T-cell (primary cell): ENCODE results near the gene CTBP1. TPM values are rescaled to one million over a fixed set of nuclear protein-coding genes. Genes with fewer than 3 reads are reported as not detected.
A peak's percentile ranks its signal among the peaks of the same experiment; 100 is the strongest.

Experiments
- ATAC-seq, 4 experiments: fragments of 200-7000 bp in 3 of 4; fragments of 150-1000 bp in 1 of 4; cut with Tn5 transposase; replicated peaks in 1 of 4; 1 replicate in 3 of 4; 2 replicates in 1 of 4; pipeline ENCODE4 v1.10.0; 2021; ENCODE audit warnings: moderate library complexity in 3 of 4, mild to moderate bottlenecking in 2 of 4, moderate number of reproducible peaks in 1 of 4
- CTCF ChIA-PET, 2 donors: fragments of 300-600 bp; sonication (Branson Sonifier 250); formaldehyde crosslinking; loops; one replicate each; lab custom pipeline; 2022; ENCODE audit warnings: antibody characterized with exemption in 2 of 2; lab: Charles Lee
- POLR2A ChIA-PET, 2 donors: fragments of 300-600 bp; sonication (Branson Sonifier 250); formaldehyde crosslinking; loops; one replicate each; lab custom pipeline; 2022; ENCODE audit warnings: antibody characterized with exemption in 2 of 2; lab: Charles Lee
- DNase-seq, 35 experiments: peaks; one replicate each; pipeline versions ENCODE4 v3.0.0 to v3.0.0-alpha.2; 2013 to 2023
- H3K27ac ChIP-seq: one replicate; pipeline ENCODE4 v1.5.1; 2013; ENCODE audit warnings: low read length
- H3K27me3 ChIP-seq, 2 experiments: replicated peaks in 1 of 2; 1 replicate in 1 of 2; 2 replicates in 1 of 2; pipeline versions ENCODE4 v1.6.1 to v1.7.0; 2013; ENCODE audit warnings: low read length in 1 of 2, mixed read lengths in 1 of 2; ENCODE audit not compliant: control insufficient read depth in 2 of 2, insufficient read depth in 2 of 2; ENCODE audit errors: extremely low read depth in 1 of 2
- H3K36me3 ChIP-seq, 2 donors: 1 replicate in 1 of 2; 2 replicates in 1 of 2; pipeline versions ENCODE4 v1.6.1 to v1.7.0; 2013; ENCODE audit warnings: low read length in 1 of 2; ENCODE audit not compliant: control insufficient read depth in 2 of 2, insufficient read depth in 1 of 2; ENCODE audit errors: extremely low read depth in 1 of 2
- H3K4me1 ChIP-seq, 2 experiments: 1 replicate in 1 of 2; 2 replicates in 1 of 2; pipeline versions ENCODE4 v1.6.1 to v1.7.0; 2013; ENCODE audit warnings: low read length in 2 of 2, mixed read lengths in 1 of 2; ENCODE audit not compliant: insufficient read depth in 2 of 2, control insufficient read depth in 1 of 2; ENCODE audit errors: extremely low read depth in 1 of 2
- H3K4me3 ChIP-seq, 2 donors: 1 replicate in 1 of 2; 2 replicates in 1 of 2; pipeline versions ENCODE4 v1.5.1 to v1.7.0; 2013; ENCODE audit warnings: mild to moderate bottlenecking in 2 of 2, low read length in 1 of 2, moderate library complexity in 1 of 2; ENCODE audit not compliant: control insufficient read depth in 1 of 2; ENCODE audit errors: extremely low read depth in 1 of 2
- H3K9me3 ChIP-seq: 2 replicates; pipeline ENCODE4 v1.7.0; 2013
- H3K27ac Mint-ChIP-seq, 2 donors: one replicate each; pipeline ENCODE4 v1.8.0; 2020 to 2021; ENCODE audit warnings: mild to moderate bottlenecking in 2 of 2, mixed read lengths in 2 of 2
- H3K27me3 Mint-ChIP-seq, 2 donors: one replicate each; pipeline ENCODE4 v1.8.0; 2021 to 2022; ENCODE audit warnings: mixed read lengths in 2 of 2
- H3K36me3 Mint-ChIP-seq: one replicate; pipeline ENCODE4 v1.8.0; 2021; ENCODE audit warnings: mixed read lengths
- H3K4me1 Mint-ChIP-seq, 3 donors: one replicate each; pipeline ENCODE4 v1.8.0; 2020 to 2022; ENCODE audit warnings: mixed read lengths in 3 of 3, mild to moderate bottlenecking in 1 of 3
- H3K4me3 Mint-ChIP-seq, 3 donors: one replicate each; pipeline ENCODE4 v1.8.0; 2020 to 2022; ENCODE audit warnings: mild to moderate bottlenecking in 3 of 3, mixed read lengths in 3 of 3, moderate library complexity in 3 of 3
- H3K9me3 Mint-ChIP-seq, 3 donors: one replicate each; pipeline ENCODE4 v1.8.0; 2020 to 2022; ENCODE audit warnings: mixed read lengths in 3 of 3
- WGBS: methylation state at CpG from one replicate; pipeline ENCODE4 v1.1.5; 2013; ENCODE audit warnings: missing lambda C conversion rate; ENCODE audit not compliant: insufficient coverage; 5-methylcytosine and 5-hydroxymethylcytosine counted together
- total RNA-seq, 35 experiments: library from RNA in 6 of 35; stranded (reverse) in 6 of 35; fragments of 120-200 nt in 1 of 35; gene quantifications; one replicate each; pipeline versions ENCODE4 v1.2.1 to v1.2.4 and lab custom pipeline; 2013 to 2026

Gene CTBP1
- total RNA-seq, 5 donors from 2014 or later (not counting 1 experiment from before 2014, with no cell fraction given), result 185 to 232 (median 207) TPM

GRCh38 chr4:1264942-1265341 is 16.0 kb upstream of the CTBP1 start:
- ATAC-seq (no peak), DNase-seq (no peak)
- Histone ChIP-seq H3K27me3 (no peaks in the 10 kb centered on the region), H3K36me3 (no peaks in the 10 kb centered on the region), H3K4me1 (peaks cover 5 to 6% of the 10 kb centered on the region in 2 experiments), H3K4me3 (no peak overlapping the region), H3K9me3 (peaks cover 2% of the 10 kb centered on the region), H3K27ac (no peak overlapping the region)
- Mint-ChIP-seq H3K4me1 (peaks cover 24 to 28% (median 25%) of the 10 kb centered on the region in 3 donors), H3K27ac (no peak overlapping the region), H3K4me3 (no peak overlapping the region), H3K36me3 (peaks cover 2% of the 10 kb centered on the region), H3K9me3 (peaks cover 0 to 4% (median 0%) of the 10 kb centered on the region in 3 donors), H3K27me3 (no peaks in the 10 kb centered on the region)
- ChIA-PET POLR2A (no interaction called here), CTCF (no interaction called here)
- WGBS, result 94% methylated on average over 2 of the region's 3 CpGs

DNA sequence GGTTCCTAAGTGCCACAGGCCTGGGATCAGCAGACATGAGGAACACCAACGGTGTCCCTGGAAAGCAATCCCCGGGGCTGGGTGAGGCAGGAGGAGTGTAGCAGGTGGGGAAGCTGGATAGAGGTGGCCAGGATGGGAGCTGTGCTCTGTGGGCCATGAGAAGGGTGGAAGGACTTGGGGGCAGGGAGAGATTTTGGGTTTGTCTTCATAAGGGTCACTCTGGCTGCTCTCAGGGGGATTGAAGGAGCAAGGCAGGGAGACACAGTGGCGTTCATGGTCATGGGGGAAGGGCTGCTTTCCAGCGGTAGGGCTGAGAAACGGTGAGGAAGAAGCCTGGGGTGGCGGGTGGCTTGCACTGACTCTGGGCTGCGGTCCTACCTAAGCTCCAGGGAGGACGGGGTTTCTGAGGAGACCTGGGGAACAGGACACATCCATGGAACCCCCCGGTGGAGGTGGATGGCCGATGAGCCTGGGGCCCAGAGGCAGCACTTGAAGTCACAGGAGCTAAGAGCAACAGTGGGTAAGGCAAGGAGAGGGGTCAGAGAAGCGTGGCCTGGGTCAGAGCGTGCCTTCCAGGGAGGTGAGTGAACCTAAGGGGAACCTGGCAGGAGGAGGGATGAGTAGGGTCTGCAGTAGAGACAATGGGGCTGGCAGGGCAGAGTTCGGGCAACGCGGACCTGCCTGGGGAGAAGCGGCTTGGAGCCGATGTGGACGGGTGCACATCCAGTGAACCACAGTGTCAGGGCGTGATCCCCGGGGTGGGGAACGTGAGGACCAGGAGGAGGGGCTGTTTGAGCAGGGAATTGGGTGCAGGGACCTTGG is 12.4 kb upstream of the CTBP1 start:
- ATAC-seq (no peak), DNase-seq (no peak)
- H3K9me3 ChIP-seq, result no peaks in the 10 kb centered on the region
- H3K27me3 Mint-ChIP-seq, result no peaks in the 10 kb centered on the region
- peaks cover 0 to 9% (median 0%) of the 10 kb centered on the region in 3 donors for H3K9me3 Mint-ChIP-seq
- H3K27ac Mint-ChIP-seq, result no peak overlapping the region
- WGBS, result 94% methylated on average over 15 of the region's 21 CpGs
- CTCF ChIA-PET, result no interaction called here
- peaks cover 18 to 24% (median 21%) of the 10 kb centered on the region in 3 donors for H3K4me1 Mint-ChIP-seq
- no peaks in the 10 kb centered on the region for H3K27me3 ChIP-seq
- no peaks in the 10 kb centered on the region for H3K4me1 ChIP-seq
- H3K27ac ChIP-seq, result no peak overlapping the region
- H3K4me3 Mint-ChIP-seq, result no peak overlapping the region
- H3K36me3 ChIP-seq, result no peaks in the 10 kb centered on the region
- H3K36me3 Mint-ChIP-seq, result peaks cover 2% of the 10 kb centered on the region
- POLR2A ChIA-PET, result interaction anchor here in 1 of 2 donors (0.5 kb wide), 1 partner anchor 598 kb away, joined by 3 read pairs; no protein-coding TSS in a partner anchor
- no peak overlapping the region for H3K4me3 ChIP-seq

- Histone ChIP-seq H3K4me3 (no peak overlapping the region), H3K36me3 (no peaks in the 10 kb centered on the region), H3K4me1 (no peaks in the 10 kb centered on the region), H3K27ac (no peak overlapping the region), H3K27me3 (no peaks in the 10 kb centered on the region), H3K9me3 (no peaks in the 10 kb centered on the region)
- Mint-ChIP-seq H3K4me1 (peaks cover 25 to 28% (median 25%) of the 10 kb centered on the region in 3 donors), H3K9me3 (peaks cover 0 to 9% (median 0%) of the 10 kb centered on the region in 3 donors), H3K27ac (peak overlapping the region in 1 of 2 donors; percentile 3), H3K27me3 (no peaks in the 10 kb centered on the region), H3K4me3 (no peak overlapping the region), H3K36me3 (no peaks in the 10 kb centered on the region)
- WGBS, result 89% methylated on average over 22 of the region's 24 CpGs
- DNase-seq (no peak), ATAC-seq (no peak)
- POLR2A ChIA-PET, result no interaction called here
- CTCF ChIA-PET, result no interaction called here
Measured at GRCh38 chr4:1260418-1261106, 11.6 kb upstream of the CTBP1 start.

DNA sequence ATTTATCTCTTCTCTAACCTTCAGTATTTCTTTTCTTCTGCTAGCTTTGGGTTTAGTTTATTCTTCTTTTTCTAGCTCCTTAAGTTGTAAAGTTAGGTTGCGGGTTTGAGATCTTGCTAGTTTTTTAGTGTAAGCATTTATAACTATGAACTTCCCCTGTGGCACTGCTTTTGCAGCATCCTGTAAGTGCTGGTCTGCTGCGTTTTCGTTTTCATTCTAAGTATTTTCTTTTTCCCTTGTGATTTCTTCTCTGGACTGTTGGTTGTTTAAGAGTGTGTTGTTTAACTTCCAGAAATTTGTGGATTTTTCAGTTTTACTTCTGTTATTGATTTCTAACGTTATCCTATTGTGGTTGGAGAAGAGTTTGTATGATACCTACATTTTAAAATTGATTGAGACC is 11.0 kb upstream of the CTBP1 start:
- Histone ChIP-seq H3K27me3 (no peaks in the 10 kb centered on the region), H3K27ac (no peak overlapping the region), H3K4me3 (no peak overlapping the region), H3K36me3 (no peaks in the 10 kb centered on the region), H3K4me1 (no peaks in the 10 kb centered on the region), H3K9me3 (no peaks in the 10 kb centered on the region)
- Mint-ChIP-seq H3K27me3 (no peaks in the 10 kb centered on the region), H3K4me1 (peaks cover 29 to 34% (median 31%) of the 10 kb centered on the region in 3 donors), H3K4me3 (no peak overlapping the region), H3K9me3 (peaks cover 0 to 9% (median 0%) of the 10 kb centered on the region in 3 donors), H3K27ac (peak overlapping the region; percentile 17 to 66), H3K36me3 (no peaks in the 10 kb centered on the region)
- POLR2A ChIA-PET, result no interaction called here
- no peak for DNase-seq
- ATAC-seq, result no peak
- CTCF ChIA-PET, result no interaction called here
- WGBS, result 60% methylated on average over 1 of the region's 4 CpGs

DNA sequence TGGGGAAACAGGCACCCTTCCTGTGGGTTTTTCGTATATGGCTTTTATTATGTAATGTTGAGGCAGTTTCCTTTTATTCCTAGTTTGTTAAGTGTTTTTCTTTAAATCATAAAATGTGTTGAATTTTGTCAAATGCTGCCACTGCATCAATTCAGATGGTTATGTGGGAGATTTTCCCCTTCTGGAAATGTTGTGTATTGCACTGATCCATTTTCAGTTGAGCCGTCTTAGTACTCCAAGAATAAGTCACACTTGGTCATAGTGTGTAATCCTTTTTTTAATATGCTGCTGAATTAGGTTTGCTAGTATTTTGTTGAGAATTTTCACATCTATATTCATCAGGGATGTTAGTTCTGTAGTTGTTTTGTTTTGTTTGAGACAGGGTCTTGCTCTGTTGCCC is 9.5 kb upstream of the CTBP1 start:
- Histone ChIP-seq H3K4me3 (no peak overlapping the region), H3K4me1 (peaks cover 0 to 12% of the 10 kb centered on the region in 2 experiments), H3K27ac (no peak overlapping the region), H3K27me3 (no peaks in the 10 kb centered on the region), H3K36me3 (no peaks in the 10 kb centered on the region), H3K9me3 (no peaks in the 10 kb centered on the region)
- ATAC-seq, result no peak
- POLR2A ChIA-PET, result no interaction called here
- Mint-ChIP-seq H3K4me3 (no peak overlapping the region), H3K27ac (peak overlapping the region in 1 of 2 donors; percentile 31), H3K9me3 (peaks cover 0 to 9% (median 0%) of the 10 kb centered on the region in 3 donors), H3K27me3 (no peaks in the 10 kb centered on the region), H3K4me1 (peaks cover 44 to 49% (median 46%) of the 10 kb centered on the region in 3 donors), H3K36me3 (no peaks in the 10 kb centered on the region)
- DNase-seq, result no peak
- CTCF ChIA-PET, result no interaction called here
- no CpG with 5 or more reads among the region's 2 CpGs for WGBS

DNA sequence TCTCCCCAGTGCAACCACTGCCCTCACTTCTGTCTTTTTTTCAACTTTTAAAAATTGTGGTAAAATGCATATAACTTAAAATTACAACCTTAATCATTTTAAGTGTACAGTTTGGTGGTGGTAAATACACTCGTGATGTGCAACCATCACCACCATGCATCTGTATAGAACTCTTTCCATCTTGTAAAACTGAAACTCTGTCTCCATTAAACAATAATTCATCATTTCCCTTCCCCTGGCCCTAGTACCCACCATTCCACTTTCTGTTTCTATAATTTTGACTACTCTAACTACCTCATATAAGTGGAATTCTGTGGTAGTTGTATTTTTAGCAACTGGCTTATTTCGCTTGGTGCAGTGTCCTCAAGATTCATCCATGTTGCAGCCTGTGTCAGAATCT is 6.8 kb upstream of the CTBP1 start:
- Mint-ChIP-seq H3K4me1 (peaks cover 64 to 75% (median 71%) of the 10 kb centered on the region in 3 donors), H3K27ac (peak overlapping the region; percentile 80 to 84), H3K27me3 (no peaks in the 10 kb centered on the region), H3K9me3 (peaks cover 0 to 9% (median 0%) of the 10 kb centered on the region in 3 donors), H3K4me3 (no peak overlapping the region), H3K36me3 (no peaks in the 10 kb centered on the region)
- no peak for DNase-seq
- Histone ChIP-seq H3K27me3 (no peaks in the 10 kb centered on the region), H3K36me3 (peaks cover 0 to 2% of the 10 kb centered on the region in 2 donors), H3K4me1 (peaks cover 2 to 37% of the 10 kb centered on the region in 2 experiments), H3K27ac (peak overlapping the region; percentile 73), H3K9me3 (no peaks in the 10 kb centered on the region), H3K4me3 (no peak overlapping the region)
- ChIA-PET POLR2A (no interaction called here), CTCF (interaction anchor here in 1 of 2 donors (0.5 kb wide), 1 partner anchor 142 kb away, joined by 3 read pairs; the partner anchor contains the start of gene RNF212)
- ATAC-seq, result no peak
- WGBS, result no CpG with 5 or more reads among the region's 2 CpGs
